Measurements from ENCODE around the gene MAGI1.

GRCh38 chr3:65662095-65662494 is 376.6 kb downstream of the MAGI1 start:
- no peak for TF ChIP-seq CTCF (IDR thresholded peaks at IDR 0.05)
- TF ChIP-seq POLR2A (IDR thresholded peaks at IDR 0.05): no peak
- TF ChIP-seq POLR2AphosphoS5 (IDR thresholded peaks at IDR 0.05; ENCODE audit: insufficient read depth in 1 of 2, low read depth in 1 of 2): no peak

All from vagina (tissue), 2 donors.